ENCODE data around the gene SPI1.

SPI1 gene

GRCh38 chr11:47375020-47375419 is 3.3 kb downstream of the SPI1 start:
- Histone ChIP-seq H3K79me2 (ENCODE audit: control insufficient read depth, low read length) (peaks cover 66% of the 10 kb centered on the region), H3K9me2 (replicated peaks; ENCODE audit: control insufficient read depth, low read length) (no peaks in the 10 kb centered on the region), H3K4me1 (ENCODE audit: control insufficient read depth, low read length) (peaks cover 46% of the 10 kb centered on the region), H3K36me3 (ENCODE audit: control insufficient read depth, low read length) (peaks cover 64% of the 10 kb centered on the region), H3F3A (ENCODE audit: control insufficient read depth, insufficient read depth) (no peaks in the 10 kb centered on the region), H3K27ac (ENCODE audit: low read depth, low read length) (no peak overlapping the region), H3K4me2 (ENCODE audit: low read length) (peak overlapping the region; percentile 11; the same call in 1 of the 2 replicates), H3K4me3 (ENCODE audit: low read length) (no peak overlapping the region; the same call in 1 of the 2 replicates), H4K20me1 (ENCODE audit: control insufficient read depth, insufficient read depth, low read depth, low read length) (no peaks in the 10 kb centered on the region), H3K9me3 (ENCODE audit: control insufficient read depth, insufficient read depth, low read length) (no peaks in the 10 kb centered on the region), H3K27me3 (ENCODE audit: control insufficient read depth, low read length) (no peaks in the 10 kb centered on the region)
- TF ChIP-seq CTCF (IDR thresholded peaks at IDR 0.05; ENCODE audit: low read depth, low read length, poor library complexity, severe bottlenecking) (no peak), EZH2phosphoT487 (IDR thresholded peaks at IDR 0.05; ENCODE audit: borderline replicate concordance, low read length) (no peak)

- H3K4me1 ChIP-seq (ENCODE audit: control insufficient read depth, low read length) = peaks cover 46% of the 10 kb centered on the region
- H3K9me2 ChIP-seq (replicated peaks; ENCODE audit: control insufficient read depth, low read length) = no peaks in the 10 kb centered on the region
- no peaks in the 10 kb centered on the region for H4K20me1 ChIP-seq (ENCODE audit: control insufficient read depth, insufficient read depth, low read depth, low read length)
- H3K27ac ChIP-seq (ENCODE audit: low read depth, low read length) = no peak overlapping the region
- peak overlapping the region; percentile 11; the same call in 1 of the 2 replicates for H3K4me2 ChIP-seq (ENCODE audit: low read length)
- no peak for TF ChIP-seq CTCF (IDR thresholded peaks at IDR 0.05; ENCODE audit: low read depth, low read length, poor library complexity, severe bottlenecking)
- TF ChIP-seq EZH2phosphoT487 (IDR thresholded peaks at IDR 0.05; ENCODE audit: borderline replicate concordance, low read length) = no peak
- peaks cover 66% of the 10 kb centered on the region for H3K36me3 ChIP-seq (ENCODE audit: control insufficient read depth, low read length)
- no peaks in the 10 kb centered on the region for H3F3A ChIP-seq (ENCODE audit: control insufficient read depth, insufficient read depth)
- peaks cover 69% of the 10 kb centered on the region for H3K79me2 ChIP-seq (ENCODE audit: control insufficient read depth, low read length)
- no peaks in the 10 kb centered on the region for H3K9me3 ChIP-seq (ENCODE audit: control insufficient read depth, insufficient read depth, low read length)
- no peaks in the 10 kb centered on the region for H3K27me3 ChIP-seq (ENCODE audit: control insufficient read depth, low read length)
- no peak overlapping the region for H3K4me3 ChIP-seq (ENCODE audit: low read length)
Observed at GRCh38 chr11:47374720-47375019, 3.7 kb downstream of the SPI1 start.

- H3K9me2 ChIP-seq (replicated peaks; ENCODE audit: control insufficient read depth, low read length) = no peaks in the 10 kb centered on the region
- no peaks in the 10 kb centered on the region for H3F3A ChIP-seq (ENCODE audit: control insufficient read depth, insufficient read depth)
- H3K36me3 ChIP-seq (ENCODE audit: control insufficient read depth, low read length) = peaks cover 67% of the 10 kb centered on the region
- no peak overlapping the region for H3K27ac ChIP-seq (ENCODE audit: low read depth, low read length)
- no peaks in the 10 kb centered on the region for H4K20me1 ChIP-seq (ENCODE audit: control insufficient read depth, insufficient read depth, low read depth, low read length)
- TF ChIP-seq CTCF (IDR thresholded peaks at IDR 0.05; ENCODE audit: low read depth, low read length, poor library complexity, severe bottlenecking) = peak; percentile 97
- no peak for TF ChIP-seq EZH2phosphoT487 (IDR thresholded peaks at IDR 0.05; ENCODE audit: borderline replicate concordance, low read length)
- no peaks in the 10 kb centered on the region for H3K27me3 ChIP-seq (ENCODE audit: control insufficient read depth, low read length)
- H3K9me3 ChIP-seq (ENCODE audit: control insufficient read depth, insufficient read depth, low read length) = no peaks in the 10 kb centered on the region
- peak overlapping the region; percentile 11; the same call in 1 of the 2 replicates for H3K4me2 ChIP-seq (ENCODE audit: low read length)
- peaks cover 74% of the 10 kb centered on the region for H3K79me2 ChIP-seq (ENCODE audit: control insufficient read depth, low read length)
- H3K4me1 ChIP-seq (ENCODE audit: control insufficient read depth, low read length) = peaks cover 44% of the 10 kb centered on the region
- no peak overlapping the region for H3K4me3 ChIP-seq (ENCODE audit: low read length)
Observed at GRCh38 chr11:47373876-47374719, 4.2 kb downstream of the SPI1 start.

All from DOHH2 (cell line).